ENCODE results near the gene SMYD3. TPM values are rescaled to one million over a fixed set of nuclear protein-coding genes. Genes with fewer than 3 reads are reported as not detected.

The SMYD3 gene
- polyA plus RNA-seq, 1 experiment: 39.9 TPM

- no peak overlapping the region for H3K27ac ChIP-seq (ENCODE audit: low read depth, low read length)
- no peak for TF ChIP-seq CTCF (IDR thresholded peaks at IDR 0.05; ENCODE audit: low read depth, low read length)
- DNase-seq (ENCODE audit: low read depth, low spot score): no peak
- H3K9me3 ChIP-seq (ENCODE audit: control insufficient read depth, insufficient read depth, low read length): no peaks in the 10 kb centered on the region
- H3K27me3 ChIP-seq (ENCODE audit: control insufficient read depth, insufficient read depth, low read length): no peaks in the 10 kb centered on the region
- H3K4me3 ChIP-seq (ENCODE audit: low read depth, low read length): no peak overlapping the region
- ChIA-PET POLR2A (no interaction called here), CTCF (interaction anchor here (1.3 to 2.1 kb wide), 2 partner anchors 9 to 10 kb away, joined by 3 to 11 read pairs; no protein-coding TSS in a partner anchor)
Observed at GRCh38 chr1:246271516-246271915, 235.6 kb downstream of the SMYD3 start.

GRCh38 chr1:246270236-246270635 is 236.8 kb downstream of the SMYD3 start:
- Histone ChIP-seq H3K27me3 (ENCODE audit: control insufficient read depth, insufficient read depth, low read length) (no peaks in the 10 kb centered on the region), H3K27ac (ENCODE audit: low read depth, low read length) (no peak overlapping the region), H3K4me3 (ENCODE audit: low read depth, low read length) (no peak overlapping the region), H3K9me3 (ENCODE audit: control insufficient read depth, insufficient read depth, low read length) (no peaks in the 10 kb centered on the region)
- POLR2A ChIA-PET: no interaction called here
- CTCF ChIA-PET: no interaction called here
- TF ChIP-seq CTCF (IDR thresholded peaks at IDR 0.05; ENCODE audit: low read depth, low read length): no peak
- DNase-seq (ENCODE audit: low read depth, low spot score): no peak

GRCh38 chr1:246269466-246269865 is 237.6 kb downstream of the SMYD3 start:
- Histone ChIP-seq H3K4me3 (ENCODE audit: low read depth, low read length) (no peak overlapping the region), H3K27me3 (ENCODE audit: control insufficient read depth, insufficient read depth, low read length) (no peaks in the 10 kb centered on the region), H3K27ac (ENCODE audit: low read depth, low read length) (no peak overlapping the region), H3K9me3 (ENCODE audit: control insufficient read depth, insufficient read depth, low read length) (no peaks in the 10 kb centered on the region)
- POLR2A ChIA-PET: no interaction called here
- no peak for DNase-seq (ENCODE audit: low read depth, low spot score)
- TF ChIP-seq CTCF (IDR thresholded peaks at IDR 0.05; ENCODE audit: low read depth, low read length): no peak
- CTCF ChIA-PET: no interaction called here

GRCh38 chr1:246267896-246268295 is 239.2 kb downstream of the SMYD3 start:
- TF ChIP-seq CTCF (IDR thresholded peaks at IDR 0.05; ENCODE audit: low read depth, low read length): no peak
- Histone ChIP-seq H3K9me3 (ENCODE audit: control insufficient read depth, insufficient read depth, low read length) (no peaks in the 10 kb centered on the region), H3K27me3 (ENCODE audit: control insufficient read depth, insufficient read depth, low read length) (no peaks in the 10 kb centered on the region), H3K4me3 (ENCODE audit: low read depth, low read length) (no peak overlapping the region), H3K27ac (ENCODE audit: low read depth, low read length) (no peak overlapping the region)
- CTCF ChIA-PET: no interaction called here
- POLR2A ChIA-PET: no interaction called here
- DNase-seq (ENCODE audit: low read depth, low spot score): no peak

- H3K4me3 ChIP-seq (ENCODE audit: low read depth, low read length): no peak overlapping the region
- DNase-seq (ENCODE audit: low read depth, low spot score): no peak
- no peaks in the 10 kb centered on the region for H3K27me3 ChIP-seq (ENCODE audit: control insufficient read depth, insufficient read depth, low read length)
- ChIA-PET CTCF (no interaction called here), POLR2A (no interaction called here)
- no peak overlapping the region for H3K27ac ChIP-seq (ENCODE audit: low read depth, low read length)
- no peak for TF ChIP-seq CTCF (IDR thresholded peaks at IDR 0.05; ENCODE audit: low read depth, low read length)
- no peaks in the 10 kb centered on the region for H3K9me3 ChIP-seq (ENCODE audit: control insufficient read depth, insufficient read depth, low read length)
Observed at GRCh38 chr1:246267426-246267825, 239.7 kb downstream of the SMYD3 start.
